ENCODE results near the gene WWOX. TPM values are rescaled to one million over a fixed set of nuclear protein-coding genes. Genes with fewer than 3 reads are reported as not detected.

The WWOX gene
- total and polyA plus RNA-seq, 2 donors (not counting 1 experiment from before 2014, with no cell fraction given), result 10.5 to 42.3 TPM

GRCh38 chr16:78955206-78955605 is 855.8 kb downstream of the WWOX start:
- TF ChIP-seq EZH2 (IDR thresholded peaks at IDR 0.05; ENCODE audit: borderline replicate concordance, insufficient read depth, low read depth, low read length, poor library complexity, severe bottlenecking), result no peak
- TF ChIP-seq, protein P1, sequence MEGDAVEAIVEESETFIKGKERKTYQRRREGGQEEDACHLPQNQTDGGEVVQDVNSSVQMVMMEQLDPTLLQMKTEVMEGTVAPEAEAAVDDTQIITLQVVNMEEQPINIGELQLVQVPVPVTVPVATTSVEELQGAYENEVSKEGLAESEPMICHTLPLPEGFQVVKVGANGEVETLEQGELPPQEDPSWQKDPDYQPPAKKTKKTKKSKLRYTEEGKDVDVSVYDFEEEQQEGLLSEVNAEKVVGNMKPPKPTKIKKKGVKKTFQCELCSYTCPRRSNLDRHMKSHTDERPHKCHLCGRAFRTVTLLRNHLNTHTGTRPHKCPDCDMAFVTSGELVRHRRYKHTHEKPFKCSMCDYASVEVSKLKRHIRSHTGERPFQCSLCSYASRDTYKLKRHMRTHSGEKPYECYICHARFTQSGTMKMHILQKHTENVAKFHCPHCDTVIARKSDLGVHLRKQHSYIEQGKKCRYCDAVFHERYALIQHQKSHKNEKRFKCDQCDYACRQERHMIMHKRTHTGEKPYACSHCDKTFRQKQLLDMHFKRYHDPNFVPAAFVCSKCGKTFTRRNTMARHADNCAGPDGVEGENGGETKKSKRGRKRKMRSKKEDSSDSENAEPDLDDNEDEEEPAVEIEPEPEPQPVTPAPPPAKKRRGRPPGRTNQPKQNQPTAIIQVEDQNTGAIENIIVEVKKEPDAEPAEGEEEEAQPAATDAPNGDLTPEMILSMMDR (IDR thresholded peaks at IDR 0.05), result no peak
- Mint-ChIP-seq H3K4me1 (peaks cover 4% of the 10 kb centered on the region), H3K27ac (no peak overlapping the region), H3K9me3 (ENCODE audit: insufficient read depth) (peaks cover 2% of the 10 kb centered on the region), H3K27me3 (peaks cover 8% of the 10 kb centered on the region), H3K4me3 (no peak overlapping the region)
- POLR2A ChIA-PET, result no interaction called here
- WGBS (ENCODE audit: insufficient coverage), result no CpG with 5 or more reads among the region's 6 CpGs
- H3K9me3 ChIP-seq (ENCODE audit: control extremely low read depth in 1 of 3, control insufficient read depth in 2 of 3, insufficient read depth in 1 of 3, low read length in 2 of 3), result no peaks in the 10 kb centered on the region
- H3K27me3 ChIP-seq (replicated peaks in 1 of 4; ENCODE audit: control extremely low read depth in 1 of 4, control insufficient read depth in 3 of 4, insufficient read depth in 4 of 4, low read length in 3 of 4), result peaks cover 0 to 12% (median 2%) of the 10 kb centered on the region in 4 experiments
- no peaks in the 10 kb centered on the region for H3K79me2 ChIP-seq (ENCODE audit: control insufficient read depth, insufficient read depth, low read length)
- intact Hi-C loops (cut with micrococcal nuclease), result no loop called here
- no peak for DNase-seq
- no peak overlapping the region for H2AFZ ChIP-seq (ENCODE audit: insufficient read depth, low read depth, low read length, poor library complexity, severe bottlenecking)
- CTCF ChIA-PET, result no interaction called here
- no peak for ATAC-seq (ENCODE audit: low read depth)
- H3K4me3 ChIP-seq (ENCODE audit: control extremely low read depth in 1 of 5, extremely low read depth in 1 of 5, insufficient read depth in 1 of 5, low read depth in 2 of 5, low read length in 4 of 5), result no peak overlapping the region
- H3K36me3 ChIP-seq (replicated peaks in 1 of 2; ENCODE audit: control extremely low read depth in 1 of 2, control insufficient read depth in 1 of 2, extremely low read depth in 1 of 2, insufficient read depth in 2 of 2, low read length in 1 of 2), result no peaks in the 10 kb centered on the region
- H3K4me2 ChIP-seq (replicated peaks; ENCODE audit: low read depth, low read length, poor library complexity, severe bottlenecking), result no peak overlapping the region
- H3K4me1 ChIP-seq (ENCODE audit: control insufficient read depth in 2 of 2, insufficient read depth in 2 of 2, low read length in 2 of 2), result no peaks in the 10 kb centered on the region
- H4K20me1 ChIP-seq (ENCODE audit: control insufficient read depth, insufficient read depth, low read length, poor library complexity, severe bottlenecking), result no peaks in the 10 kb centered on the region
- H3K27ac ChIP-seq (ENCODE audit: low read length in 2 of 2), result no peak overlapping the region
- H3K9ac ChIP-seq (ENCODE audit: low read length), result no peak overlapping the region

DNA sequence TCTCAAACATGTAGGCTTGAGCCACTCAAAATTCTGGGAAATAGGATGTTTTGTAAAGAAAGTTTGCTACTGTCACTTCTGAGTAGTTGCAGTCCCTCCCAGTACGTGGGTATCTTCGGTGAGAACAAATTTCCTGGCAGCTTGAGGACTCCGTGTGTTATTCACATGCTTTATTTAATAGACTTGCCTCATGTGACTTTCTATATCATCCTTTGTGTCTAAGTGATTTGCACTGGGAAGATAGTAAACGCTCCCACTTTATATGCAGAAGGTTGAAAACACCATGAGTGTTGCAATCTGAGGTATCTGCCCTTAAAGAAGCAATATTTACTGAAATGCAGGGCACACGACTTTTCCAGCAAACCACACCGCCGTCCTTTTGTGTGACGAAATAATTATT is 857.4 kb downstream of the WWOX start:
- no peak overlapping the region for H3K9ac ChIP-seq (ENCODE audit: low read length)
- H3K4me3 ChIP-seq (ENCODE audit: control extremely low read depth in 1 of 5, extremely low read depth in 1 of 5, insufficient read depth in 1 of 5, low read depth in 2 of 5, low read length in 4 of 5), result no peak overlapping the region
- H3K9me3 ChIP-seq (ENCODE audit: control extremely low read depth in 1 of 3, control insufficient read depth in 2 of 3, insufficient read depth in 1 of 3, low read length in 2 of 3), result no peaks in the 10 kb centered on the region
- WGBS (ENCODE audit: insufficient coverage), result 100% methylated on average over 5 of the region's 8 CpGs
- no peak for ATAC-seq (ENCODE audit: low read depth)
- intact Hi-C loops (cut with micrococcal nuclease), result no loop called here
- Mint-ChIP-seq H3K27ac (no peak overlapping the region), H3K9me3 (ENCODE audit: insufficient read depth) (peaks cover 4% of the 10 kb centered on the region), H3K4me1 (peaks cover 21% of the 10 kb centered on the region), H3K4me3 (no peak overlapping the region), H3K27me3 (peaks cover 4% of the 10 kb centered on the region)
- TF ChIP-seq EZH2 (IDR thresholded peaks at IDR 0.05; ENCODE audit: borderline replicate concordance, insufficient read depth, low read depth, low read length, poor library complexity, severe bottlenecking), result no peak
- TF ChIP-seq, protein P1 (IDR thresholded peaks at IDR 0.05), result no peak
- H3K79me2 ChIP-seq (ENCODE audit: control insufficient read depth, insufficient read depth, low read length), result no peaks in the 10 kb centered on the region
- no peaks in the 10 kb centered on the region for H4K20me1 ChIP-seq (ENCODE audit: control insufficient read depth, insufficient read depth, low read length, poor library complexity, severe bottlenecking)
- H3K4me1 ChIP-seq (ENCODE audit: control insufficient read depth in 2 of 2, insufficient read depth in 2 of 2, low read length in 2 of 2), result peaks cover 15% of the 10 kb centered on the region in 2 donors
- DNase-seq, result no peak
- ChIA-PET POLR2A (no interaction called here), CTCF (no interaction called here)
- no peak overlapping the region for H3K27ac ChIP-seq (ENCODE audit: low read length in 2 of 2)
- no peak overlapping the region for H2AFZ ChIP-seq (ENCODE audit: insufficient read depth, low read depth, low read length, poor library complexity, severe bottlenecking)
- H3K4me2 ChIP-seq (replicated peaks; ENCODE audit: low read depth, low read length, poor library complexity, severe bottlenecking), result no peak overlapping the region
- H3K36me3 ChIP-seq (replicated peaks in 1 of 2; ENCODE audit: control extremely low read depth in 1 of 2, control insufficient read depth in 1 of 2, extremely low read depth in 1 of 2, insufficient read depth in 2 of 2, low read length in 1 of 2), result no peaks in the 10 kb centered on the region
- peaks cover 0 to 12% (median 2%) of the 10 kb centered on the region in 4 experiments for H3K27me3 ChIP-seq (replicated peaks in 1 of 4; ENCODE audit: control extremely low read depth in 1 of 4, control insufficient read depth in 3 of 4, insufficient read depth in 4 of 4, low read length in 3 of 4)
